Nephron (organoid): ENCODE results near the gene BCKDK.
A peak's percentile ranks its signal among the peaks of the same experiment; 100 is the strongest.

Experiments used
- H3K27ac Mint-ChIP-seq, 3 experiments: 2 replicates each; pipeline ENCODE4 v1.8.0; 2020; ENCODE audit warnings: mixed read lengths in 3 of 3, mild to moderate bottlenecking in 2 of 3, moderate library complexity in 1 of 3
- H3K27me3 Mint-ChIP-seq: 2 replicates; pipeline ENCODE4 v1.8.0; 2021; ENCODE audit warnings: low read depth, mild to moderate bottlenecking, moderate library complexity, mixed read lengths
- H3K36me3 Mint-ChIP-seq: 2 replicates; pipeline ENCODE4 v1.8.0; 2020; ENCODE audit warnings: low read depth, mixed read lengths
- H3K4me1 Mint-ChIP-seq: 2 replicates; pipeline ENCODE4 v1.8.0; 2020; ENCODE audit warnings: mixed read lengths
- H3K4me3 Mint-ChIP-seq, 3 experiments: 2 replicates each; pipeline ENCODE4 v1.8.0; 2020; ENCODE audit warnings: mild to moderate bottlenecking in 3 of 3, mixed read lengths in 3 of 3, moderate library complexity in 2 of 3
- H3K9me3 Mint-ChIP-seq: 2 replicates; pipeline ENCODE4 v1.8.0; 2020; ENCODE audit warnings: mixed read lengths
- TF ChIP-seq, protein P1 (sequence below), 3 experiments: fragments of 200-600 bp; sonication (generic); IDR thresholded peaks; one replicate each; pipeline ENCODE4 v1.5.0; 2021; ENCODE audit warnings: antibody characterized with exemption in 3 of 3; ENCODE audit not compliant: unreplicated experiment in 3 of 3

Gene BCKDK

GRCh38 chr16:31107465-31107867 lies 720 bp upstream of the BCKDK start:
- H3K36me3 Mint-ChIP-seq, result peaks cover 19% of the 10 kb centered on the region
- H3K27me3 Mint-ChIP-seq, result no peaks in the 10 kb centered on the region
- H3K27ac Mint-ChIP-seq, result peak overlapping the region in 2 of 3 experiments; percentile 35 to 91
- TF ChIP-seq, protein P1, sequence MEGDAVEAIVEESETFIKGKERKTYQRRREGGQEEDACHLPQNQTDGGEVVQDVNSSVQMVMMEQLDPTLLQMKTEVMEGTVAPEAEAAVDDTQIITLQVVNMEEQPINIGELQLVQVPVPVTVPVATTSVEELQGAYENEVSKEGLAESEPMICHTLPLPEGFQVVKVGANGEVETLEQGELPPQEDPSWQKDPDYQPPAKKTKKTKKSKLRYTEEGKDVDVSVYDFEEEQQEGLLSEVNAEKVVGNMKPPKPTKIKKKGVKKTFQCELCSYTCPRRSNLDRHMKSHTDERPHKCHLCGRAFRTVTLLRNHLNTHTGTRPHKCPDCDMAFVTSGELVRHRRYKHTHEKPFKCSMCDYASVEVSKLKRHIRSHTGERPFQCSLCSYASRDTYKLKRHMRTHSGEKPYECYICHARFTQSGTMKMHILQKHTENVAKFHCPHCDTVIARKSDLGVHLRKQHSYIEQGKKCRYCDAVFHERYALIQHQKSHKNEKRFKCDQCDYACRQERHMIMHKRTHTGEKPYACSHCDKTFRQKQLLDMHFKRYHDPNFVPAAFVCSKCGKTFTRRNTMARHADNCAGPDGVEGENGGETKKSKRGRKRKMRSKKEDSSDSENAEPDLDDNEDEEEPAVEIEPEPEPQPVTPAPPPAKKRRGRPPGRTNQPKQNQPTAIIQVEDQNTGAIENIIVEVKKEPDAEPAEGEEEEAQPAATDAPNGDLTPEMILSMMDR (IDR thresholded peaks at IDR 0.05; ENCODE audit: unreplicated experiment in 3 of 3), result no peak
- peak overlapping the region; percentile 82 to 90 (median 88) for H3K4me3 Mint-ChIP-seq
- H3K9me3 Mint-ChIP-seq, result no peaks in the 10 kb centered on the region
- peaks cover 13% of the 10 kb centered on the region for H3K4me1 Mint-ChIP-seq

GRCh38 chr16:31108794-31109558 lies 790 bp downstream of the BCKDK start:
- no peaks in the 10 kb centered on the region for H3K9me3 Mint-ChIP-seq
- TF ChIP-seq, protein P1 (IDR thresholded peaks at IDR 0.05; ENCODE audit: unreplicated experiment in 3 of 3), result no peak
- peaks cover 13% of the 10 kb centered on the region for H3K4me1 Mint-ChIP-seq
- H3K4me3 Mint-ChIP-seq, result peak overlapping the region; percentile 88 to 92 (median 92)
- no peaks in the 10 kb centered on the region for H3K27me3 Mint-ChIP-seq
- peak overlapping the region in 2 of 3 experiments; percentile 56 to 64 for H3K27ac Mint-ChIP-seq
- H3K36me3 Mint-ChIP-seq, result peaks cover 27% of the 10 kb centered on the region

DNA sequence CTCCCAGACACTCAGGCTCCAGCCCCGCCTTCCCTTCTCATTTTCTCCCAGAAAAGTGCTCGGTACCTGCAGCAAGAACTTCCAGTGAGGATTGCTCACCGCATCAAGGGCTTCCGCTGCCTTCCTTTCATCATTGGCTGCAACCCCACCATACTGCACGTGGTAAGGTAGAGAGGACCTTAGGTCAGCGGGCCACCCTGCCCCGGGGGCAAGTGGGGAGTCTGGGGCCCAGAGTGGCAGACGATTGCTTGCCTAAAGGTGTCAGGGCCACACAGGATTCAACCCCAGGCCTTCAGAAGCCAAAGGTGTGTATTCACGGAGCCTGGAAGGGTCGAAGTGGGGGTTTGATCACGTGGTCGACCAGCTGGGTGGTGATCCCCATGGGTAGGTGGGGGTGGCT lies 1.4 kb downstream of the BCKDK start:
- TF ChIP-seq, protein P1 (IDR thresholded peaks at IDR 0.05; ENCODE audit: unreplicated experiment in 3 of 3), result no peak
- no peaks in the 10 kb centered on the region for H3K9me3 Mint-ChIP-seq
- peak overlapping the region in 2 of 3 experiments; percentile 56 to 64 for H3K27ac Mint-ChIP-seq
- peak overlapping the region; percentile 88 to 92 (median 92) for H3K4me3 Mint-ChIP-seq
- H3K4me1 Mint-ChIP-seq, result peaks cover 13% of the 10 kb centered on the region
- H3K36me3 Mint-ChIP-seq, result peaks cover 27% of the 10 kb centered on the region
- H3K27me3 Mint-ChIP-seq, result no peaks in the 10 kb centered on the region

GRCh38 chr16:31110106-31111034 lies 2.2 kb downstream of the BCKDK start:
- Mint-ChIP-seq H3K9me3 (no peaks in the 10 kb centered on the region), H3K27ac (no peak overlapping the region)
- TF ChIP-seq, protein P1 (IDR thresholded peaks at IDR 0.05; ENCODE audit: unreplicated experiment in 3 of 3), result no peak

DNA sequence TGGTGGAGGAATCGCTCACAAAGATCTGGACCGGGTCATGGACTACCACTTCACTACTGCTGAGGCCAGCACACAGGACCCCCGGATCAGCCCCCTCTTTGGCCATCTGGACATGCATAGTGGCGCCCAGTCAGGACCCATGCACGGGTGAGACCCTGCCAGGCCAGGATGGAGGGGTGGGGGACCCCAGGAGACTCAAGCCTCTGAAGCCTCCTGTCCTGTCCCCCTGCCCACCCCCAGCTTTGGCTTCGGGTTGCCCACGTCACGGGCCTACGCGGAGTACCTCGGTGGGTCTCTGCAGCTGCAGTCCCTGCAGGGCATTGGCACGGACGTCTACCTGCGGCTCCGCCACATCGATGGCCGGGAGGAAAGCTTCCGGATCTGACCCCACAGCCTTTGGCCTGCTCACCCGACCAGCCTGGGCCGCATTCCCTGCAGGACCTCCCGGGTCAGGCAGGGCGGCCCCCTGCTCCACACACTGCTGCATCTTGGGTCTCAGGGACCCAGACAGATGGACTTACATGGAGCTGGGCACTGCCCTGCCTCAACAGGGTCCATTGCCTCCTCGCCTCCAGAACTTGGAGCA lies 3.8 kb downstream of the BCKDK start:
- TF ChIP-seq, protein P1 (IDR thresholded peaks at IDR 0.05; ENCODE audit: unreplicated experiment in 3 of 3), result no peak
- Mint-ChIP-seq H3K27me3 (no peaks in the 10 kb centered on the region), H3K4me1 (peaks cover 13% of the 10 kb centered on the region), H3K36me3 (peaks cover 27% of the 10 kb centered on the region), H3K4me3 (peak overlapping the region; percentile 27 to 92 (median 34)), H3K27ac (peak overlapping the region in 1 of 3 experiments; percentile 28), H3K9me3 (no peaks in the 10 kb centered on the region)

More at GRCh38 chr16:31110106-31111034, 2.2 kb downstream of the BCKDK start:
- H3K27me3 Mint-ChIP-seq, result no peaks in the 10 kb centered on the region
- peaks cover 13% of the 10 kb centered on the region for H3K4me1 Mint-ChIP-seq
- H3K36me3 Mint-ChIP-seq, result peaks cover 27% of the 10 kb centered on the region
- peak overlapping the region; percentile 88 to 92 (median 92) for H3K4me3 Mint-ChIP-seq
